ENCODE data around the gene RHOD.

Gene RHOD

DNA sequence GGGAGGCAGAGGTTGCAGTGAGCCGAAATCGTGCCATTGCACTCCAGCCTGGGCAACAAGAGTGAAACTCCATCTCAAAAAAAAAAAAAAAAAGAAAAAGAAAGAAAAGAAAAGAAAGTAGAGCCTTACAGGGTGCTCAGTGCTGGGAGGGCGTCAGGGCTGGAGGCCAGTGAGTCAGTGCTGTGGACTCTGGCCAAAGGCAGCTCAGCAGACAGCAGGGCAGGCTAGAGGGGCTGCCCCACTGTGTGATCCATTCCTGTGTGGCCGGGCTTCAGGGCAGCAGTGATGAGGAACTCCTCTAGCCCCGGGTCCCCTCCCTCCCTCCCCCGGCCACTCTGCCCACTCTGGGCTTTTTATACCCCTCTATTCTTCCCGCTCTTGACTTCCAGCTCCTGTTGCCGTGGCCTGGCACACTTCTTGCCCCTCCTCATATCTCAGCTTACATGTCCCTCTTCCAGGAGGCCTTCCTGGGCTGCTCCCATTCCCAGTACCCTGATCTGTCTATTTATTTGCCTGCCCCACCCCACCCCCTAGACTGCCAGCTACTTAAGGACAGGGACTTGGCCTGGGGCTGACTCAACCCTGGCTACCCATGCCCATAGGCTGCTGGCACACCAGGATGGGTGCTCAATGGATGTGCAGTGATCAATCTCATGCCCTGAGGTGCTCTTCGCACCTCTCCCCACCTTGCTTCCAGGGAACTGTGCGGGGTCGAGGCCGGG, 23.7 kb upstream of the RHOD start:
- DNase-seq (ENCODE audit: low read depth, low spot score): no peak

DNA sequence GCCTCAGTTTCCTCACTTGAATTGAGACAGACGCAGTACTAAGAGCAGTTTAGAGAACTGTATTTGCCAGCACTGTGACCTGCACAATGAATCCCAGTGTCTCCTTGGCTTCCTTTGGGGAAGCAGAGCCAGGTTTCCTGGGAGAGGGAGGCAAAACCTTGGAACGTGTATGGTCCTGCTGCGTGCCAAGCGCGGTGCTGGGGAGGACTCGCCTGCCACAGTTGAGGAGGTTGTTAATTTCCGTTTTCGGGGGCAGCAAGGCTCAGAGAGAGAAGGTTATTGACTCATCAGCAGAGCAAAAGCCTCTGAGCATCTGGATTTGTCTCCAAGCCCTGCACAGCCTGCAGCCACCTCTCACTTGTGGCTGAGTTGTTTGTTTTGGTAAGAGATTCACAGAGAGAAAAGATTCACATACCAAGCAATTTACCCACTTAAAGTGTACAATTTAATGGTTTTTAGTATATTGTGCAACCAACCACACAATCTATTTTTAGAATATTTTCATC, 22.9 kb upstream of the RHOD start:
- DNase-seq (ENCODE audit: low read depth, low spot score): no peak

DNA sequence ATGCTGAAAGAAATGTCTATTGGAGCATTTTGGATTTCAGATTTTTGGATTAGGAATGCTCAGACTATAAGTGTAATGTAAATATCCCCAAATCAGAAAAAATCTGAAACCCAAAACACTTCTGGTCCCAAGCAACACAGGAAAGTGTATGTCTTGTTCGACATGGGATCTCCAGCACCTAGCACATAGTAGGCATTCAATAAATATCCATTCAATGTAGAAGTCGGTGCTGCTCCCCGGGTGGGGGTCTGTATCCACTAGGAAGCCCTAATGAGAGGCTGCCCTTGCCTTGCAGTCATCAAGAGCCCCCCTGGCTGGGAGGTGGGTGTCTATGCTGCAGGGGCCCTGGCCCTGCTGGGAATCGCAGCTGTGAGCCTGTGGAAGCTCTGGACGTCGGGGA, 22.3 kb upstream of the RHOD start:
- no peak for DNase-seq (ENCODE audit: low read depth, low spot score)

DNA sequence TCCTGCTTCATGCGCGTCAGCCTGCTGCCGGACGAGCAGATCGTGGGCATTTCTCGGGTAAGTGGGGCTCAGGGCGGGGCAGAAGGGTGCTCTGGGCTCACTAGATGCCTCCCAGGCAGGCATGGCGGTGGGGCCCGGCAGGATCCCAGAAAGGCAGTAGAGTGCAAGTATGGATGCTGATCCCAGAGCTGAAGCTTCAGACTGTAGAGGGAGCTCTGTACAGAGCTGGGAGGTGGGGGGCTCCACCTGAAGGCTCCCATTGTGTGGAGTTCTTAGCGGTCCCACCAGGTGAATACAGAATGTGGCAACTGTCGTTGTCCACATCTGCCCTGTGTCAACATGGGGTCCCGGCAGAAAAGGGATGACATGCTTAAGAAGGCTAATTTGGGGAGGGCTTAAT, 16.5 kb upstream of the RHOD start:
- DNase-seq (ENCODE audit: low read depth, low spot score): no peak

DNA sequence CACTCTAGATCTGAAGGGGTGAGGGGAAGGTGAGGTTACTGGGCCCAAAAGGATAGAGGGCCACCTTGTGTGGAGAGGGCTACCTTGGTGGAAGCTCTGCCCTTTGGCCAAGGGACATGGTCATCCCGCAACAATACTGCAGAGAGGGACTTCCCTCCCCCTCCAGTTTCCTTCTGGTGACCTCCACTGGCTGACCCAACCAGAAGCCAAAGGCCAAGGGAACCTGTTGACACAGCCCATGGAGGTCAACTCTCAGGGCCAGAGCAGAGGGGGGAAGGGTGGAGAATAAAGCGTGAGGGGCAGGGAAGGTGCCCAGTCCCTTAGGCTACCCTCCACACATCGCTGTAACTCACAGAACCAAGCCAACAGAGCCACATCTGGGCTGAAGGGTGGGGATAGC, 15.0 kb upstream of the RHOD start:
- DNase-seq (ENCODE audit: low read depth, low spot score): no peak

DNA sequence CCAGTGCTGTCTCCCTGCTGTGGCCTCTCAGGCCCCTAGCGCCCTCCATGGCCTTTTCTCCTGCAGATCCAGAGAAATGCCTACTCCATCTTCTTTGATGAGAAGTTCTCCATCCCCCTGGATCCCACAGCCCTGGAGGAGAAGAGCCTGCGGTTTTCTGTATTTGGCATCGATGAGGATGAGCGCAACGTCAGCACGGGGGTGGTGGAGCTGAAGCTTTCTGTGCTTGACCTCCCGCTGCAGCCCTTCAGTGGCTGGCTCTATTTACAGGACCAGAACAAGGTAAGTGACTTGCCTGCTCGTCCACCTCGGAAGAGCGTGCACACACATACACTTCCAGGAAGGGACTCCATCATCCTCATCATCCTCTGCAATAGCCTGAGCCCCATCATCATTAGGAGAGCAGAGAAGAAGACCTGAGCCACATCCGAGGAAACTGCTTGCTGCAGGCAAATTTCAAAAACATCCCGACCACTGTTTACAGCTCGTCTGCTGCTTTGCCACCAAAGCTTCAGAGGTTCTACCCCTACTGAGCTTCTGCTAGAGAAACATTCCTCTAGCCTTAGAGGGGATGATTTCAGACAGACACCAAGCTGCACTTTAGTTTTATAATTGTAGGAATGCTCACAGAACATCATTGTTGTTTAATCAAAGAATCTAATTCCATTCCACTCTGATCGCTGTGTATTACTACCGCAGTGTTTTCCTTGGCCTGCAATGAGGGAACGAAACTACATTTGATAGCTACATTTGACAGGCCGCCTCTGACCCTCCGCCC, 12.9 kb upstream of the RHOD start:
- DNase-seq (ENCODE audit: low read depth, low spot score): no peak

DNA sequence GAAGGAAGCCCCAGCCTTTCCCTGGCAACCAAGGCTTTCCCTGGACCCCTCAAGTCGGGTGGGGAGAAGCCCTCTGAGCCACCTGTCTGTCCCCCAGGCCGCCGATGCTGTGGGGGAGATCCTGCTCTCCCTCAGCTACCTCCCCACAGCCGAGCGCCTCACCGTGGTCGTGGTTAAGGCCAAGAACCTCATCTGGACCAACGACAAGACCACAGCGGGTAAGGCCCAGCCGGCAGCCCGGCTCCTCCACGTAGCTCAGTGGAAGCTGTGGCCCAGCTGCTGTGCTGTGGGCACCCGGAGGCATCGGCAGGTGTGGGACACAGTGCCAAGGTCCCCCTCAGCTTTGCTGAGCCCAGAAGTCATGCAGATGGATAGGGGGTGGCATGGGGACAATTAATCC, 12.2 kb upstream of the RHOD start:
- no peak for DNase-seq (ENCODE audit: low read depth, low spot score)

DNA sequence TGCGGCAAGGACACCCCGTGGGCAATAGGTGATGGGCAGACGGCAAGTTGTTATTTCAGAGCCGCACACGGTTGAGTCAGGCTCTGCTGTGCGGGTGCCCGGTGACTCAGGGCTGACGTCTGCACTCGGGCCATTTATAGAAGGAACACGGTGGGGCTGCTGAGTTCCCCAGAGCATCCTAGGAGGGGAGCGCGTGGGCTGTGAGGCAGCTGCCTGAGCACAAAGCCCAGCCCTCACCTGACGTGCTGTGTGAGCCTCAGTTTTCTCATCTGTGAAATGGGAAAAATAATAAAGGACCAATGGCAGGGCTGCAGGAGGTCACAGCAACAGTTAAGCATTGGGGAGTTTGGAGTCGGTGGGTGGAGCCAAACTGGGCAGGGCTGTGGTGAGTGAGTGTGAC, 11.3 kb upstream of the RHOD start:
- DNase-seq (ENCODE audit: low read depth, low spot score): no peak

DNA sequence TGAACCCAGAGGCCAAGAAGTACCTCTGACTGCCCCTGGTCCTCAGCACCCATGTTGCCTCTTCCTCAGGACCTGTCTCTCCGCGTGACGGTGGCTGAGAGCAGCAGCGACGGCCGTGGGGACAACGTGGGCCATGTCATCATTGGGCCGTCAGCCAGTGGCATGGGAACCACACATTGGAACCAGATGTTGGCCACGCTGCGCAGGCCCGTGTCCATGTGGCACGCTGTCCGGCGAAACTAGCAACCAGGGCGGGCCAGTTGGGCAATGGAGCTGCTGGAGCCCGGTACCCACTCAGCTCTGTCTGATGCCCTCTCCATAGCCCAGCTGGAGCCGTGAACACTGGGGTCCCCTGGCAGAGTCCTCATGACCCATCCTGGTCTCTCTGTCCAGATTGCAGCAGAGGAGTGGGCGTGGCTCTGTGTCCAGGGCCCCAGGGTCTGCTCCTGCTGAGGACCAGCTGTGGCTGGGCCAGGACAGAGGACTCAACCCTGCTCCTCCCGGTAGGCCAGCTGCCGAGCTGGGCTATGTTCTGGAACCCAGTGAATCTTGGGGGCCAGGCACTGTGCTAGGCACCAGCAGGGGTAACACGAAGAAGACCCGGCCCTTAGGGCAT, 8.0 kb upstream of the RHOD start:
- DNase-seq (ENCODE audit: low read depth, low spot score): no peak

DNA sequence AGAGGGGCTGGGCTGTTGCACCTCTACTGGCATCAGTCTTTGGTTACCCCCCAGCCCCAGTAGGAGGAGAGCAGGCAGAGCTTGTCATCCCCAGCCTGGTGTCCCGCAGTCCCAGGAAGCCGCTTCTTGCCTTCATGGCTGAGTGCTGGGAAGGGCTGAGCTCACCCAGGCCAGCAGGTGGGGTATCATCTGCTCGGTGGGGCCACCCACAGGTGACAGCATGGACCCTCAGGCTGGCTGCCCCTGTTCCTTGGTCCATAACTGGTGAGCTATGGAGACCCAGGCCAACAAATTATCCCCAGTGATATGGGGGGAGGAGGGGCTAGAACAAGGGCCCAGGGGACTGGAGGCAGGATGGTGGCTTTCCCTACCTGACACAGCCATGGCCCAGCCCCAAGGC, 6.5 kb upstream of the RHOD start:
- DNase-seq (ENCODE audit: low read depth, low spot score): no peak

DNA sequence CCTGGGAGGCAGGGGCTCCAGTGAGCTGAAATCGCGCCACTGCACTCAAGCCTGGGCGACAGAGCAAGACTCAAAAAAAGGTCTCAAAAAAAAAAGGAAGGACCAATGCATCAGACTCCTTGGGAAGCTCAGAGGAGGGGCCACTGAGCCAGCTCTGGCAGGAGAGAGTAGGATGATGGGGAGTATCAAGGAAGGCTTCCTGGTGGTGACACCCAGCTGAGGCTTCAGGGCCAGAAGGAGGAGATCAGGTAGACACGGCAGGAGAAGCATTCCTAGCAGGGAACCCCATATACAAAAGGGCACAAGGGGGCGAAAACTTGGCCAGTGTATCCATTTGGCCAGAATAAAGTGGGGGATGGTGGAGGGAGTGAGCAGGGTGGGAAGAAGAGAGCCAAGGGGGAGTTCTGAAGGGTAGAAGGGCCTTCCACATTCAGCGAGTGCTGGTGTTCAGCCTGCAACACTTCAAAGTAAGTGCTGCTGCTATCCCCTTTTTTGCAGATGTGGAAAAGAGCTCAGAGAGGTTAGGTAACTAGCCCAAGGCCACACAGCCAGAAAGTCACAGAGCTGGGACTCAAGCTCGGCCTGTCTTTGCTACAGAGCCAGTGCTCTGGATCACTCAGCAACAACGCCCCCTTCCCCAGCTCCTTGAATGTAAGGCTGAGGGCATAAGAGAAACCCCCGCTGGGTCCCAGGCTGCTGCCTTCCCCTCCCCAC, 5.3 kb upstream of the RHOD start:
- no peak for DNase-seq (ENCODE audit: low read depth, low spot score)

DNA sequence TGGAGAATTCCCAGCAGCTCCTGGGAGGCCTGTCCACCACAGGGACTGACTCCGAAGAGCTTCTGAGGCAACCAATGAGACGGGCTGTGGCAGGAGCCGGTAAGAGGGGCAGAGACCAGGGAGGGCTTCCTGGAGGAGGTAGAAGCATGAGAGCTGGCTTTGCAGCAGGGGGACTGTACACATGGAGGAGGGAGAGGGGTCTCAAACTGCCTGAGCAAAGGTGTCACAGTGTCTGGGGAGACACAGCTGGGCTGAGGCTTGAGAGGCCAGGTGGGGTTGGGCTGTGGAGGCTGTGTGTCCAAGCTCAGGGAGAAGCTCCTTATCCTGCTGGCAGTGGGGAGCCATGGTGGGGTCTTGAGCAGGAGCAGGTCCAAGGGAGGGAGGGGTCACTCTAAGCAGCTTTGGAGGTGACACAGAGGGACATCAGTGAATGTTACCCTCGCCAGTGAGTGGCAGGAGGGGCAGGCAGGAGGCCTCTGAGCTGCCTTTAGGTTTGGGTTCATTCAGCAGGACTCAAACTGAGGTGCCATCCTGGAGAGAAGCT, 4.6 kb upstream of the RHOD start:
- no peak for DNase-seq (ENCODE audit: low read depth, low spot score)

DNA sequence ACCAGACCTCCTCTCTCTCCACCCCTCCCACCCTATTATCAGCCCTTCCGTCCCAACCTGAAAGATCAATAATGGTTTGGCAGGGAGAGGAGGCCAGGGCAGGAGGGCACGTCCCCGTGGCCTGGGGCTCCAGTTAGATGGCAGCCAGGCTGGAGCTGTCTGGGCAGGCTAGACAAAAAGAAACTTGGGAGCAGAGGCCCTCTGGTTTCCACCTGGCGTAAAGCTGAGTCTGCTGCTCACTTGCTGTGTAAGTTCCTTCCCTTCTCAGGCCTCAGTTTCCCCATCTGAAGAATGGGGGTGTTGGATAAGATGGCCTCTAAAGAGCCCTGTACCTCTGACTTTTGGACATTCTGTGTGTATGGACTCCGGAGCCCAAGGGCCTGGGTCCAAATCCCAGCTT, 3.8 kb upstream of the RHOD start:
- no peak for DNase-seq (ENCODE audit: low read depth, low spot score)

DNA sequence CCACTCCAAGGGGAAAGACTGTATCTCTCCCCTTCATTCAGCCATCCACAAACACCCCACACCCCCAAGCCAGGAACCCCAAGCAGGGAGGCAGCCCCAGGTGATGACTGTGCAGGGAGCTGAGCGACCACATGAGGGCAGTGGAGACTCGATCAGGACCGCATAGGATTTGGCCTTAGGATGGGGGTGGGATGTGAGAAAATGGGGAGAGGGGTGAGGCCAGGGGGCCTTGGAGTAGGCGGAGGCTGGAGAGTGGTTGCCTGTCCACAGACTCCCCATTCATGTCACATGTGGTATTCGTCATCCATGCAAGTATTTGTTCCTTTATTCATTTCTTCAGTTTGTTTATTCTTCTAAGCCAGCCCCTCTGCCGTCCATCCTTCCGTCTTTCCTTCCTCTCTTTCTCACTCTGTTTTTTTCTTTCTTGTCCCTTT, 2.7 kb upstream of the RHOD start:
- no peak for DNase-seq (ENCODE audit: low read depth, low spot score)

DNA sequence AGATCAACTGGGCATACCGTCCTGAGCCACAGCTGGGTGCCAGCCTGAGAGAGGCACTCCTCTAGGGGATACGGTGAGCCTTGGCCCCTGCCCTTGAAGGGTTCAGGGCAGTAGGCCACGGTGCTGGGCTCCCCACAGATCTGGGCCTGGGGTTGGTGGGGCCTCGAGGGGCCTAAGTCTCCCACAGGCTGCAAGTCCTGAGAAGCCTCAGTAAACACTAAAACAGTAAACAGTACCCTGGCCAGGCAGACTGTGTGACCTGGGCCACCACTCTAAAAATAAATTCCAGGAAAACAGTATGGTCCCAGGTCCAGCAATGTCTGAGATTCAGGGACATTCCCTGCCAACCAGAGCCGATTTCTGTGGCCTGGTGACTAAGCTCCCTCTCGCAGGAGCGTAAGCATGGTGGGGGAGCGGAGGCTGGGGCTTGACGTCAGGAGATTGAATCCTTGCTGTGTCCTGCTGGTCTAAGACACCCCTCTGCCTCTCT, 2.3 kb upstream of the RHOD start:
- no peak for DNase-seq (ENCODE audit: low read depth, low spot score)

DNA sequence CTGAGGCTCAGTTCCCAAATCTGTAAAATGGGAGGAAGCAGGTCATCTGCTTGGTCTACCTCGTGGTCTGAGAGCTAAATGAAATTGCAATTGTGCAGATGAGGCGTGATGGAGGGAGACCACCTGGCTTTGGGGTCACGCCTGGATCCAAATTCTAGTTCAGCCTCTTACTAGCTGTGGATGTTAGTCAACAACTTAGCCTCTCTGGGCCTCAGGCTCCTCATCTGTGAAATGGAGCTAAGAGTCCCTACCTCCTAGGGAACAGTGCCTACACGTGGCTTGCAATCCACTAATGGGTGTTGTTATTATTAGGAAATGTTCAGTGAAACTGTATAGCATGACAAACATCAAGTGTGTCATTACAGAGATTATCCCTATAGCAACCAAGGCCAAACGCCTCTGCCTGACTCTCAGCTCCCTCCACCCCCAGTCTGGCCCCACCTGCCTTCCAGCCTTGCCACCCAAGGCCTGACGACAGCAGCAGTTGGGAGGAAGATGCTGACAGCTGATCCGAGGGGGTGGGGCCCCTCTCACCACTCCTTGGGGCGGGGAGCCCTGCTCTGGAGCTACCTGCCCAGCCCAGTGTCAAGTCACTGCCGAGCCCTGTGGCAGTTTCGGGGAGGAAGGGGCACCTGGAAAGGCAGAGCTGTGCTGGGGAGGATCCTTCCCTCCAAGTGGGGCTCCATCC, 1.7 kb upstream of the RHOD start:
- DNase-seq (ENCODE audit: low read depth, low spot score): no peak

DNA sequence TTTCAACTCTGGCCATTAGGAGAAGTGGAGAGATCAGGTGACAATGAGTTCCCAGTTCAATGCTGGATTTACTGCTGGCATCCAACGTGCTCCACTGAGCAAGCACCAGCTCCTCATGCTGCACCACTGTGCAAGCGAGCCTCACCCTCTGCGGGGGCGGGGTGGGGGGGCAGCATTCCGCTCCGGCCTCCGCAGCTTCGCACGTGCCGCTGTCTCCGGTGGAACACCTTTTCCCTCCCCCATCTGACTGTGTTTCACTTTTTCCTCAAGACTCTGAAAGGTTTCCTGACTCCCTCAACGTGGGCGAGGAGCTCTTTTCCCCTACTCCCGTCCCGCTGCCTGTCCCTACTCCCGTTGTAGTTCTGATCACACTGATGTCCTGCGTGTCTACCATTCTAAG, 835 bp upstream of the RHOD start:
- DNase-seq (ENCODE audit: low read depth, low spot score): no peak

DNA sequence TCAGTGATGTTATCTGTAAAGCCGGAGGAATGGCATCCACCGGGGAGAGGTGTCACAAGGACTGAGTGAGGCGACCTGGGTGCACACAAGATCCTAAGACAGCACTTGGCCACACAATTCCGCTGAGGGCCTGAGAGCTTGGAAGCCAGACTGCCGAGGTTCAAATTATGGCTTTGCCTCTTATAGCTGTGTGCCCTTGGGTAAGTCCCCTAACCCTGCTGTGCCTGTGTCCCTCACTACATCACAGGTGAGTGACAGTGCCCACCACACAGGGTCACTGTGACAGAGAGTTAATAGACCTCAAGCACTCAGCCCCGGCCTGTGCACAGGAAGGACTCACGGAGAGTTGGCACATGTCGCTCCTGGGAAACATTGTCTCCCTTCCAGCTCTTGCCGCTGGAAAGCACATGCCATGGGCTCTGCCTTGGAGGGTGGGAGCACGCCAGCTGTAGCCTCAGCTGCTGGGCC, 592 bp downstream of the RHOD start:
- no peak for DNase-seq (ENCODE audit: low read depth, low spot score)

DNA sequence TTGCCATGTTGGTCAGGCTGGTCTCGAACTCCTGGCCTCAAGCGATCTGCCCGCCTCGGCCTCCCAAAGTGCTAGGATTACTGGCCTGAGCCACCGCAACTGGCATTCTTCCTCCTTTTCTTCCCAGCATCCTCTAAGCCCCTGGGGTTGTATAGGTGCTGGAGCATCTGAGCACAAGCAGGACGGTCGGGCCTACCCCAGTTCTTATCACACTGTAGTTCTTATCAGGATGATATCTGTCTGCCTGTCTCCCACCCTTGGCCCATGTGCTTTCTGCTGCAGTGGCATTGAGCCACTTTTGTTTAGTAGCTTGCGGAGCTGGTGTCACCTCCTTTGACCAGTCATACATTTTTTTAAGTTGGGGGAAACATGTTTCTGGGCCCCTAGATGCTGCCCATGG, 1.9 kb downstream of the RHOD start:
- DNase-seq (ENCODE audit: low read depth, low spot score): no peak

DNA sequence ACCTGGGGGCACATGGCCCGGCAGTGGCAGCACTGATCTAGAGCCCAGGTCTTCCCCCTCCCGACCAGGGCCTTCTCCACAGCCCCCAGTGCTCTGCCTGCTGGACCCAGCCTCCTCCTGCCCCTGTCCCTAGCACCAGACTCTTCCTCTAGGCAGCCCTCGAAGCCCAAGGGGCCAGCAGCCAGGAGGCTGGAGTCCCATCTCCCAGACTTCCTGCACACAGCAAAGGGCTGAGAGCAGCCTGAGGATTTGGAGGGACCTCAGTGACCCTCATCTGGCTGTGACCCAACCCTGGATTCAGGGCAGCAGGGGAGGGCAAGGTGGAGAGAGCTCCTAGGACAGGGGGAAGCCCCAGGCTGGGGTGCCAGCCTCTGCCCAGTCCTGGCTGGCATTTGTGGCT, 3.0 kb downstream of the RHOD start:
- DNase-seq (ENCODE audit: low read depth, low spot score): no peak

DNA sequence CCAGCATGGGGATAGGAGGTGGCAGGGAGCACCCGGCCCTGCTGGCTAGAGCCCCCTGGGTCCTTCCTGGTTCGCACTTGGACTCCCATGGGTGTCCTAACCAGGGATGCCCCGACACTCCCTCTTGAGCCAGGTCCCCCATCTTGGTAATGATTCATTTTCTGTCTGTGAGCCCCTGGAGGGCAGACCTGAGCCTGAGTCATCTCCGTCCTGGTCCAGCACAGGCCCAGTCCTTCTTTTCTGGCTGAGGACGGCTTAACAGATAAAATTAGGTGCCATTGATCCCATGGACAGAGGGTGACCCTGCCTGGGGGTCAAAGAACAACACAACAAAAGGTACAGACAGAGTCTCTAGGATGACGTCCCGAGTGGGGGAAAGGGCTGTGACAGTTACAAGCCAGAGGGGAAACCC, 3.5 kb downstream of the RHOD start:
- DNase-seq (ENCODE audit: low read depth, low spot score): no peak
